WTC11 (cell line): ENCODE measurements around the gene COL19A1. TPM values are rescaled to one million over a fixed set of nuclear protein-coding genes. Genes with fewer than 3 reads are reported as not detected.

ENCODE experiments used
- ATAC-seq: fragments of 200-7000 bp; cut with Tn5 transposase; 2 replicates; pipeline ENCODE4 v1.10.0; 2021; ENCODE audit warnings: mild to moderate bottlenecking, moderate library complexity
- CTCF ChIA-PET: fragments of 300-600 bp; sonication (Branson Sonifier 250); formaldehyde crosslinking; loops from one replicate; lab custom pipeline; 2021; ENCODE audit warnings: antibody characterized with exemption; lab: Charles Lee
- POLR2A ChIA-PET: fragments of 350-600 bp; sonication (Branson Sonifier 250); formaldehyde crosslinking; loops from one replicate; lab custom pipeline; 2021; ENCODE audit warnings: antibody characterized with exemption; lab: Charles Lee
- DNase-seq: peaks from one replicate; pipeline ENCODE4 v3.0.0; 2021; ENCODE audit warnings: low spot score
- H3K27ac Mint-ChIP-seq: 2 replicates; pipeline ENCODE4 v1.8.0; 2021; ENCODE audit warnings: mixed read lengths
- H3K27me3 Mint-ChIP-seq: 2 replicates; pipeline ENCODE4 v1.8.0; 2021; ENCODE audit warnings: low read depth, mild to moderate bottlenecking, moderate library complexity, mixed read lengths
- H3K36me3 Mint-ChIP-seq: 2 replicates; pipeline ENCODE4 v1.8.0; 2021; ENCODE audit warnings: mixed read lengths
- H3K4me1 Mint-ChIP-seq: 2 replicates; pipeline ENCODE4 v1.8.0; 2022; ENCODE audit warnings: mixed read lengths
- H3K4me3 Mint-ChIP-seq: 2 replicates; pipeline ENCODE4 v1.8.0; 2021; ENCODE audit warnings: mild to moderate bottlenecking, moderate library complexity, mixed read lengths
- H3K9me3 Mint-ChIP-seq: 2 replicates; pipeline ENCODE4 v1.8.0; 2021; ENCODE audit warnings: mixed read lengths
- ATF1 ChIP-seq: sonication (generic); formaldehyde crosslinking; IDR thresholded peaks from 2 replicates; pipeline ENCODE4 v1.8.1; 2023; ENCODE audit warnings: mild to moderate bottlenecking, moderate library complexity, missing genetic modification reagents
- CBFB ChIP-seq: sonication (generic); formaldehyde crosslinking; IDR thresholded peaks from 2 replicates; pipeline ENCODE4 v1.8.1; 2022; ENCODE audit warnings: mild to moderate bottlenecking, low read depth, missing genetic modification reagents
- CDX4 ChIP-seq: fragments of 250-450 bp; sonication (Bioruptor Pico); IDR thresholded peaks from 2 replicates; pipeline ENCODE4 v1.9.0; 2021; ENCODE audit warnings: moderate library complexity, mild to moderate bottlenecking, inconsistent platforms, borderline replicate concordance
- CREB1 ChIP-seq: sonication (generic); formaldehyde crosslinking; IDR thresholded peaks from 2 replicates; pipeline ENCODE4 v1.8.0; 2023; ENCODE audit warnings: mild to moderate bottlenecking, missing genetic modification reagents
- FOXP1 ChIP-seq: sonication (generic); formaldehyde crosslinking; IDR thresholded peaks from 2 replicates; pipeline ENCODE4 v1.8.0; 2022; ENCODE audit warnings: missing genetic modification reagents, mild to moderate bottlenecking, moderate library complexity, borderline replicate concordance
- GABPB1 ChIP-seq: sonication (generic); formaldehyde crosslinking; IDR thresholded peaks from 2 replicates; pipeline ENCODE4 v1.8.1; 2023; ENCODE audit warnings: mild to moderate bottlenecking, missing genetic modification reagents
- HMGXB4 ChIP-seq: sonication (generic); formaldehyde crosslinking; IDR thresholded peaks from 2 replicates; pipeline ENCODE4 v1.8.1; 2023; ENCODE audit warnings: mild to moderate bottlenecking, moderate library complexity, missing genetic modification reagents
- IRF2 ChIP-seq: sonication (generic); formaldehyde crosslinking; IDR thresholded peaks from 2 replicates; pipeline ENCODE4 v1.8.0; 2022; ENCODE audit warnings: low read depth, missing genetic modification reagents, borderline replicate concordance
- MXD4 ChIP-seq: fragments of 250-450 bp; sonication (Bioruptor Pico); IDR thresholded peaks from 2 replicates; pipeline ENCODE4 v1.8.0; 2021; ENCODE audit warnings: mild to moderate bottlenecking, moderate library complexity, borderline replicate concordance
- NFE2L1 ChIP-seq: sonication (generic); formaldehyde crosslinking; IDR thresholded peaks from 2 replicates; pipeline ENCODE4 v1.8.1; 2023; ENCODE audit warnings: missing genetic modification reagents
- PRRX2 ChIP-seq: fragments of 250-450 bp; sonication (Bioruptor Pico); IDR thresholded peaks from 2 replicates; pipeline ENCODE4 v1.8.0; 2021; ENCODE audit warnings: mild to moderate bottlenecking
- STAT6 ChIP-seq: sonication (generic); formaldehyde crosslinking; conservative IDR thresholded peaks from 2 replicates; pipeline ENCODE4 v1.8.1; 2023; ENCODE audit warnings: mild to moderate bottlenecking, low read depth, missing genetic modification reagents, moderate library complexity
- USF2 ChIP-seq: sonication (generic); formaldehyde crosslinking; IDR thresholded peaks from 2 replicates; pipeline ENCODE4 v1.8.1; 2023; ENCODE audit warnings: mild to moderate bottlenecking, missing genetic modification reagents, moderate library complexity
- ZBTB21 ChIP-seq: sonication (generic); formaldehyde crosslinking; IDR thresholded peaks from 2 replicates; pipeline ENCODE4 v1.8.1; 2023; ENCODE audit warnings: mild to moderate bottlenecking, missing genetic modification reagents, borderline replicate concordance
- ZNF232 ChIP-seq: sonication (generic); formaldehyde crosslinking; IDR thresholded peaks from 2 replicates; pipeline ENCODE4 v1.8.0; 2022; ENCODE audit warnings: mild to moderate bottlenecking, missing genetic modification reagents
- ZNF281 ChIP-seq: sonication (generic); formaldehyde crosslinking; IDR thresholded peaks from 2 replicates; pipeline ENCODE4 v1.8.0; 2023; ENCODE audit warnings: mild to moderate bottlenecking, missing genetic modification reagents
- ZNF532 ChIP-seq: fragments of 250-450 bp; sonication (Bioruptor Pico); IDR thresholded peaks from 2 replicates; pipeline ENCODE4 v1.9.0; 2021; ENCODE audit warnings: mild to moderate bottlenecking, borderline replicate concordance
- ZNF671 ChIP-seq: fragments of 250-450 bp; sonication (Bioruptor Pico); IDR thresholded peaks from 2 replicates; pipeline ENCODE4 v1.8.0; 2021; ENCODE audit warnings: mild to moderate bottlenecking
- ZSCAN18 ChIP-seq: fragments of 250-450 bp; sonication (Bioruptor Pico); IDR thresholded peaks from 2 replicates; pipeline ENCODE4 v2.1.2; 2022; ENCODE audit warnings: mild to moderate bottlenecking, moderate library complexity
- total RNA-seq: library from RNA; stranded (reverse); gene quantifications from 3 replicates; pipeline ENCODE4 v1.2.3, GENCODE V29; 2021

COL19A1 gene
- total RNA-seq, 1 experiment from 2014 or later: not detected

- DNase-seq (no peak), ATAC-seq (no peak)
- Mint-ChIP-seq H3K4me1 (no peaks in the 10 kb centered on the region), H3K4me3 (no peak overlapping the region), H3K9me3 (no peaks in the 10 kb centered on the region), H3K27ac (no peak overlapping the region), H3K27me3 (no peaks in the 10 kb centered on the region), H3K36me3 (no peaks in the 10 kb centered on the region)
- TF ChIP-seq HMGXB4 (CRISPR knock-in tag): no peak
- TF ChIP-seq GABPB1 (CRISPR knock-in tag): no peak
- no peak for TF ChIP-seq STAT6 (CRISPR knock-in tag)
- no peak for TF ChIP-seq ZSCAN18 (CRISPR knock-in tag)
- no peak for TF ChIP-seq MXD4
- no peak for TF ChIP-seq ZNF232 (CRISPR knock-in tag)
- no peak for TF ChIP-seq IRF2 (CRISPR knock-in tag)
- no peak for TF ChIP-seq ZNF281 (CRISPR knock-in tag)
- TF ChIP-seq USF2 (CRISPR knock-in tag): no peak
- TF ChIP-seq ATF1 (CRISPR knock-in tag): no peak
- no peak for TF ChIP-seq CDX4 (CRISPR knock-in tag)
- no peak for TF ChIP-seq ZNF671
- TF ChIP-seq PRRX2: no peak
- TF ChIP-seq CREB1 (CRISPR knock-in tag): no peak
- no peak for TF ChIP-seq ZBTB21
- TF ChIP-seq ZNF532 (CRISPR knock-in tag): no peak
- TF ChIP-seq CBFB (CRISPR knock-in tag): no peak
- TF ChIP-seq NFE2L1 (CRISPR knock-in tag): no peak
- no peak for TF ChIP-seq FOXP1 (CRISPR knock-in tag)
- ChIA-PET CTCF (no interaction called here), POLR2A (no interaction called here)
Observed at GRCh38 chr6:69907981-69908498, 41.7 kb downstream of the COL19A1 start.
